ENCODE data around the gene ABCA2.
"Not testable (repeated sequence)": the region's sequence is repeated elsewhere in the genome, so short reads cannot be mapped to it uniquely, and the experiment has no call there.

Gene ABCA2

GRCh38 chr9:137067860-137068538 lies 40.0 kb upstream of the ABCA2 start:
- Mint-ChIP-seq H3K36me3 (no peaks in the 10 kb centered on the region), H3K27ac (no peak overlapping the region), H3K4me3 (peak overlapping the region; percentile 42), H3K27me3 (no peaks in the 10 kb centered on the region), H3K4me1 (ENCODE audit: low read depth) (peaks cover 9% of the 10 kb centered on the region), H3K9me3 (ENCODE audit: low read depth) (no peaks in the 10 kb centered on the region)

GRCh38 chr9:137066096-137066861 lies 38.2 kb upstream of the ABCA2 start:
- H3K9me3 Mint-ChIP-seq (ENCODE audit: low read depth) = no peaks in the 10 kb centered on the region

GRCh38 chr9:137065336-137065967 lies 37.4 kb upstream of the ABCA2 start:
- Mint-ChIP-seq H3K36me3 (no peaks in the 10 kb centered on the region), H3K27me3 (no peaks in the 10 kb centered on the region), H3K4me3 (no peak overlapping the region), H3K9me3 (ENCODE audit: low read depth) (no peaks in the 10 kb centered on the region), H3K4me1 (ENCODE audit: low read depth) (peaks cover 4% of the 10 kb centered on the region), H3K27ac (no peak overlapping the region)

More at GRCh38 chr9:137066096-137066861, 38.2 kb upstream of the ABCA2 start:
- Mint-ChIP-seq H3K36me3 (no peaks in the 10 kb centered on the region), H3K4me3 (no peak overlapping the region), H3K4me1 (ENCODE audit: low read depth) (peaks cover 9% of the 10 kb centered on the region), H3K27me3 (no peaks in the 10 kb centered on the region), H3K27ac (no peak overlapping the region)

- Mint-ChIP-seq H3K9me3 (ENCODE audit: low read depth) (no peaks in the 10 kb centered on the region), H3K27ac (no peak overlapping the region), H3K27me3 (no peaks in the 10 kb centered on the region), H3K36me3 (no peaks in the 10 kb centered on the region), H3K4me3 (no peak overlapping the region), H3K4me1 (ENCODE audit: low read depth) (peaks cover 4% of the 10 kb centered on the region)
Observed at GRCh38 chr9:137064880-137065164, 36.8 kb upstream of the ABCA2 start.

- Mint-ChIP-seq H3K4me3 (no peak overlapping the region), H3K27ac (no peak overlapping the region), H3K36me3 (no peaks in the 10 kb centered on the region), H3K9me3 (ENCODE audit: low read depth) (no peaks in the 10 kb centered on the region), H3K27me3 (no peaks in the 10 kb centered on the region), H3K4me1 (ENCODE audit: low read depth) (peaks cover 4% of the 10 kb centered on the region)
Observed at GRCh38 chr9:137064027-137064879, 36.2 kb upstream of the ABCA2 start.

GRCh38 chr9:137063311-137064026 lies 35.4 kb upstream of the ABCA2 start:
- H3K4me3 Mint-ChIP-seq = no peak overlapping the region
- H3K36me3 Mint-ChIP-seq = no peaks in the 10 kb centered on the region
- H3K27me3 Mint-ChIP-seq = no peaks in the 10 kb centered on the region
- peaks cover 4% of the 10 kb centered on the region for H3K4me1 Mint-ChIP-seq (ENCODE audit: low read depth)
- no peaks in the 10 kb centered on the region for H3K9me3 Mint-ChIP-seq (ENCODE audit: low read depth)
- H3K27ac Mint-ChIP-seq = no peak overlapping the region

GRCh38 chr9:137062798-137063197 lies 34.8 kb upstream of the ABCA2 start:
- not testable (repeated sequence) for H3K36me3 Mint-ChIP-seq; H3K27ac Mint-ChIP-seq; H3K9me3 Mint-ChIP-seq (ENCODE audit: low read depth)

GRCh38 chr9:137062384-137062783 lies 34.3 kb upstream of the ABCA2 start:
- Mint-ChIP-seq H3K4me1 (ENCODE audit: low read depth) (no peaks in the 10 kb centered on the region), H3K36me3 (no peaks in the 10 kb centered on the region), H3K9me3 (ENCODE audit: low read depth) (no peaks in the 10 kb centered on the region), H3K27me3 (no peaks in the 10 kb centered on the region), H3K27ac (no peak overlapping the region), H3K4me3 (no peak overlapping the region)

More at GRCh38 chr9:137062798-137063197, 34.8 kb upstream of the ABCA2 start:
- H3K4me3 Mint-ChIP-seq; H3K4me1 Mint-ChIP-seq (ENCODE audit: low read depth); H3K27me3 Mint-ChIP-seq: not testable (repeated sequence)

- Mint-ChIP-seq H3K27me3 (no peaks in the 10 kb centered on the region), H3K27ac (no peak overlapping the region), H3K9me3 (ENCODE audit: low read depth) (no peaks in the 10 kb centered on the region), H3K4me1 (ENCODE audit: low read depth) (no peaks in the 10 kb centered on the region), H3K4me3 (no peak overlapping the region), H3K36me3 (no peaks in the 10 kb centered on the region)
Observed at GRCh38 chr9:137058521-137059234, 30.6 kb upstream of the ABCA2 start.

- Mint-ChIP-seq H3K27me3 (peaks cover 2% of the 10 kb centered on the region), H3K4me3 (no peak overlapping the region), H3K27ac (no peak overlapping the region), H3K4me1 (ENCODE audit: low read depth) (no peaks in the 10 kb centered on the region), H3K9me3 (ENCODE audit: low read depth) (no peaks in the 10 kb centered on the region), H3K36me3 (no peaks in the 10 kb centered on the region)
Observed at GRCh38 chr9:137057545-137057944, 29.5 kb upstream of the ABCA2 start.

GRCh38 chr9:137056739-137057415 lies 28.8 kb upstream of the ABCA2 start:
- Mint-ChIP-seq H3K4me1 (ENCODE audit: low read depth) (no peaks in the 10 kb centered on the region), H3K9me3 (ENCODE audit: low read depth) (no peaks in the 10 kb centered on the region), H3K27ac (no peak overlapping the region), H3K27me3 (peaks cover 2% of the 10 kb centered on the region), H3K4me3 (no peak overlapping the region), H3K36me3 (no peaks in the 10 kb centered on the region)

- Mint-ChIP-seq H3K36me3 (no peaks in the 10 kb centered on the region), H3K27ac (no peak overlapping the region), H3K9me3 (ENCODE audit: low read depth) (no peaks in the 10 kb centered on the region), H3K4me3 (no peak overlapping the region), H3K4me1 (ENCODE audit: low read depth) (no peaks in the 10 kb centered on the region), H3K27me3 (peaks cover 2% of the 10 kb centered on the region)
Observed at GRCh38 chr9:137055385-137056364, 27.6 kb upstream of the ABCA2 start.

Data from activated naive CD8-positive, alpha-beta T cell (primary cell).